Activated naive CD4-positive, alpha-beta T cell treated with anti-CD3 and anti-CD28 coated beads for 36 hours (primary cell): ENCODE measurements around the gene SLC35B3. TPM values are rescaled to one million over a fixed set of nuclear protein-coding genes. Genes with fewer than 3 reads are reported as not detected.
"Not testable (repeated sequence)": the region's sequence is repeated elsewhere in the genome, so short reads cannot be mapped to it uniquely, and the experiment has no call there.

ENCODE experiments used
- CTCF ChIA-PET: fragments of 350-600 bp; sonication (Branson Sonifier 250); formaldehyde crosslinking; loops from one replicate; lab custom pipeline; 2021; ENCODE audit warnings: antibody characterized with exemption; lab: Charles Lee
- DNase-seq: peaks from one replicate; pipeline ENCODE4 v3.0.0-alpha.2; 2020
- H3K27ac Mint-ChIP-seq: one replicate; pipeline ENCODE4 v1.8.0; 2021; ENCODE audit warnings: mild to moderate bottlenecking, mixed read lengths
- H3K27me3 Mint-ChIP-seq: one replicate; pipeline ENCODE4 v1.8.0; 2021; ENCODE audit warnings: low read depth, mixed read lengths
- H3K36me3 Mint-ChIP-seq: one replicate; pipeline ENCODE4 v1.8.0; 2021; ENCODE audit warnings: low read depth, mixed read lengths
- H3K4me1 Mint-ChIP-seq: one replicate; pipeline ENCODE4 v1.8.0; 2021; ENCODE audit warnings: low read depth, mixed read lengths
- H3K4me3 Mint-ChIP-seq: one replicate; pipeline ENCODE4 v1.8.0; 2021; ENCODE audit warnings: mild to moderate bottlenecking, moderate library complexity, mixed read lengths
- H3K9me3 Mint-ChIP-seq: one replicate; pipeline ENCODE4 v1.8.0; 2021; ENCODE audit warnings: mixed read lengths
- intact Hi-C: fragments of 100-400 bp; cut with micrococcal nuclease; formaldehyde crosslinking; loops from one replicate; pipeline ENCODE4 v1.15.1; 2023
- total RNA-seq, 2 experiments: library from RNA; stranded (reverse); gene quantifications; one replicate each; pipeline ENCODE4 v1.2.3, GENCODE V29; 2021

SLC35B3 gene
- total RNA-seq, 2 experiments from 2014 or later, result 7.7 to 8.0 TPM

DNA sequence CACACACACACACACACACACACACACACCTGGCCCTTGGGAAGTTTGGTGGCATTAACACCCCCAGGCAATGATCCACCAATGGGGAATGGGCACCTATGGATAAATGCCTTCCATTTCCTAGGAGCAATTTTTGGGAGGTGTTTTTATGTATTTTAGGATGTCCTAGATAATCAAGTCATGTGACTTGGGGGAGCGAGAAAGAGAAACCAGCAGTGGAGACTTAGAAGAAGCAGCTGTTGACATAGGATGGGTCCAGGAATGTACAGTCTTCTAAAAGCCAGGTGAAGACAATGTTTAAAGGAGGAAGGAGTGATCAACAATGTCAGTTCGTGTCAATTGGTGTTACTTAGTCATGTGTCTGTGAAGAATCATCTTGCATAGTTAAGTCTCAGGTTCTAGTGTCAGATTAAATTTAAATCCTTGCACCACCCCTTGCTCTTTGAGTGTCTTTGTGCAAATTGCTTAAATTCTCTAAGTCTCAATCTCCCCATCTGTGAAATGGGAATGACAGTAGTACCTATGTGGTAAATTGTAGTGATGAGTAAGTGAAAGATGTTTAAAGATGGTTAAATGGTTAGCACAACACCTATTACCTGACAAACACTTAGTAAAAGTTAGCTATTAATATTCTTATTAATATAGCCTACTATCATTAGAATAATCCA, 4.4 kb upstream of the SLC35B3 start:
- intact Hi-C loops, result loop anchor here (5.0 to 10.0 kb wide), 2 partner anchors 527 to 1125 kb away; partner anchors contain the start of genes SSR1 and TXNDC5
- CTCF ChIA-PET, result no interaction called here
- H3K9me3 Mint-ChIP-seq, result peaks cover 1% of the 10 kb centered on the region
- H3K4me1 Mint-ChIP-seq, result peaks cover 12% of the 10 kb centered on the region
- H3K36me3 Mint-ChIP-seq, result peaks cover 3% of the 10 kb centered on the region
- no peak for DNase-seq
- no peak overlapping the region for H3K27ac Mint-ChIP-seq
- no peaks in the 10 kb centered on the region for H3K27me3 Mint-ChIP-seq
- no peak overlapping the region for H3K4me3 Mint-ChIP-seq

DNA sequence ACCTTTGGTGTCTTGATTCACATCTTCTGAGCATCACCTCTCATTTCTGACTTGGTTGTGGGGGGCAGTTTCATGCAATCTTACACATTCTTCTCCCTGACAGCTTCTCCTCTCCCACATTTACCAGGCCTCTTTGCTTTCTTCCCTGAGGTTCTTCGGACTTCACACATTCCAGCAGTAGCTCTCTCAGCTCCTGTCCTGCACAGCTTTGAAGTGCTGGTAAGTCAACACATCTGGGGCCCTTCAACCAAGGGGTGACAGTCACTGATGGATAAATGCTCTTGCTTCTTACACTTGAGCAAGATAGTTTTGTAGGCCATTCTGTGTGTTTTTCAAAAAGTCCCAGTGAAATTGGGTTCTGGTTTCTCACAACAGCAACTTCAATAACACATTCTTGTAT, 2.5 kb upstream of the SLC35B3 start:
- intact Hi-C loops, result loop anchor here (5.0 to 10.0 kb wide), 2 partner anchors 526 to 1123 kb away; partner anchors contain the start of genes SSR1 and TXNDC5
- CTCF ChIA-PET, result interaction anchor here (1.0 kb wide), 1 partner anchor 714 kb away, joined by 3 read pairs; no protein-coding TSS in a partner anchor
- no peak overlapping the region for H3K27ac Mint-ChIP-seq
- no peak overlapping the region for H3K4me3 Mint-ChIP-seq
- peaks cover 26% of the 10 kb centered on the region for H3K4me1 Mint-ChIP-seq
- no peaks in the 10 kb centered on the region for H3K27me3 Mint-ChIP-seq
- peaks cover 3% of the 10 kb centered on the region for H3K36me3 Mint-ChIP-seq
- DNase-seq, result no peak
- H3K9me3 Mint-ChIP-seq, result no peaks in the 10 kb centered on the region

DNA sequence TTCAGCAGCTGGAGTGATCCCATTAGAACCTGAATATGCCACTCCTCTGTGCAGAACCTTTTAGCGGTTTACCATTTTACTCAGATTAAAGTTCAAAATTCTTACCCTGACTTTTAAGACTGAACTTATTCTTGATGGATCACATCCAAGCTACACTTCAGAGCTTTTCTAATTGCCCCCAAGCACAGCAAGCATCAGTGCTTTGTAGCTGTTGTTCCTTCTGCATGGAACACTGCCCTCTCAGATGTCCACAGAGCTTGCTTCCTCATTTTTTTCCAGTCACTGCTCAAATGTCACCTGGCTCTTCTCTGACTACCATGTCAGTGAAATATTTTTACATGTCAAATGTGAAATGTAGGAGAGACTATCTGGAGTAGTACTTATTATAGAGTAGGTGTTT, 1.6 kb upstream of the SLC35B3 start:
- no peaks in the 10 kb centered on the region for H3K27me3 Mint-ChIP-seq
- CTCF ChIA-PET, result interaction anchor here (1.0 kb wide), 1 partner anchor 713 kb away, joined by 3 read pairs; no protein-coding TSS in a partner anchor
- intact Hi-C loops, result loop anchor here (5.0 to 10.0 kb wide), 2 partner anchors 525 to 1122 kb away; partner anchors contain the start of genes SSR1 and TXNDC5
- H3K9me3 Mint-ChIP-seq, result no peaks in the 10 kb centered on the region
- H3K4me1 Mint-ChIP-seq, result peaks cover 31% of the 10 kb centered on the region
- peaks cover 6% of the 10 kb centered on the region for H3K36me3 Mint-ChIP-seq
- H3K4me3 Mint-ChIP-seq, result no peak overlapping the region
- no peak overlapping the region for H3K27ac Mint-ChIP-seq
- no peak for DNase-seq

DNA sequence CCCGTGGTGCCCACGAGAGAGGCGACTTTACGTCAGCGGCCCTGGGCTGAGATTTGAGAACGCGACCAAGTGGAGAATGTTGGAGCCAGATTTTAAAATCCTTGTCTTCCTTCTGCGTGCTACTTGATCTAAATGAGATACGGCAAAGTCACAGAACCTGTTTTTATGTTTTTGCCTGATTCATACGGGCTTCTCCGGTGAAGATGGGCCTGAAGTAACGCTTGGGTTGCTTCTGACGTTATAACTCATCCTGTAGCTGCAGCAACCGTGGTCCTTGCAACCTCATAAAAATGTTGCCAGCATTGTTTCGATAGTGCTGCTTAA, 462 bp upstream of the SLC35B3 start:
- DNase-seq, result peak; percentile 8
- Mint-ChIP-seq H3K27ac (peak overlapping the region; percentile 94), H3K9me3 (no peaks in the 10 kb centered on the region), H3K27me3 (no peaks in the 10 kb centered on the region), H3K4me1 (peaks cover 32% of the 10 kb centered on the region), H3K36me3 (peaks cover 16% of the 10 kb centered on the region), H3K4me3 (peak overlapping the region; percentile 89)
- intact Hi-C loops, result loop anchor here (1.0 to 10.0 kb wide), 7 partner anchors 334 to 1968 kb away; partner anchors contain the start of genes BLOC1S5, CAGE1, EEF1E1 and RIOK1
- CTCF ChIA-PET, result no interaction called here

DNA sequence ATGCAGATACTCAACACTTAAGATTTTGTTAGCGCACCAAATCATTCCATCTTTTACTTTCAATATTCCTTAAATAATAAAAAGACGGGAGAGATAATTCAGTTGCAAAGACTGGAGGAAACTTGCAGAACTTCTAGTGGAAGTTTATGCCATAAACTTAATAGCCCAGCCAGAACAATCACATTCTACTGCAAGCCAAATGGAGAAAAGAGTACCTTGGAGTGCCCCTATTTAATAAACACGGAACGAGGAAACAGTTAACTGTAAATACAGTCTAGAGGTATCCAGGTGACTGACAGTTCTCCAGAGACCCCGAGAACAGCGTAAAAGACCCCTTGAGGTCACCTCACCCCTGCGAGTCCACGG, 635 bp downstream of the SLC35B3 start:
- Mint-ChIP-seq H3K9me3 (no peaks in the 10 kb centered on the region), H3K4me1 (peaks cover 32% of the 10 kb centered on the region), H3K27me3 (no peaks in the 10 kb centered on the region), H3K36me3 (peaks cover 19% of the 10 kb centered on the region), H3K4me3 (peak overlapping the region; percentile 89), H3K27ac (peak overlapping the region; percentile 94)
- no peak for DNase-seq
- intact Hi-C loops, result loop anchor here (1.0 to 10.0 kb wide), 7 partner anchors 332 to 1970 kb away; partner anchors contain the start of genes BLOC1S5, CAGE1, EEF1E1 and RIOK1
- CTCF ChIA-PET, result no interaction called here

DNA sequence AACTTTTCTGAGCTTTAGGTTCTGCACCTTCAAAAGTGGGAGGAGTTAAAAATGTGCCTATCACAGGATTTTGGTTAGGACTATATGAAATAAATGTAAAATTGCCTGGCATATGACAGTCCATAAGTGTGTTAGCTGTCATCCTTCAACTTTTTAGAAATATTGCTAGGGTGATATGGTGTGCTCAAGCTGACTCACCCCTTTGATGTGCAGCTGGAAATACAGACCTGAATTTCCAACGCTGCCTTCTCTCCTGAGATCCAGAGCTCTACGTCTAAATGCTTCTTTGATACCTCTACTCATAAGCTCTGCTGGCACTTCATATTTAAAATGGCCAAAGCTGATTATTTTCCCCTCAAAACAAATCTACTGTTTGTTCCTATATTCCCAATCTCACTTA, 2.7 kb downstream of the SLC35B3 start:
- Mint-ChIP-seq H3K9me3 (no peaks in the 10 kb centered on the region), H3K27ac (peak overlapping the region; percentile 26), H3K4me1 (peaks cover 32% of the 10 kb centered on the region), H3K27me3 (no peaks in the 10 kb centered on the region), H3K4me3 (no peak overlapping the region), H3K36me3 (peaks cover 23% of the 10 kb centered on the region)
- CTCF ChIA-PET, result interaction anchor here (0.6 to 1.2 kb wide), 2 partner anchors 12 to 270 kb away, joined by 3 to 4 read pairs; no protein-coding TSS in a partner anchor
- no peak for DNase-seq
- intact Hi-C loops, result loop anchor here (10.0 kb wide), 1 partner anchor 1118 kb away; the partner anchor contains the start of gene SSR1

DNA sequence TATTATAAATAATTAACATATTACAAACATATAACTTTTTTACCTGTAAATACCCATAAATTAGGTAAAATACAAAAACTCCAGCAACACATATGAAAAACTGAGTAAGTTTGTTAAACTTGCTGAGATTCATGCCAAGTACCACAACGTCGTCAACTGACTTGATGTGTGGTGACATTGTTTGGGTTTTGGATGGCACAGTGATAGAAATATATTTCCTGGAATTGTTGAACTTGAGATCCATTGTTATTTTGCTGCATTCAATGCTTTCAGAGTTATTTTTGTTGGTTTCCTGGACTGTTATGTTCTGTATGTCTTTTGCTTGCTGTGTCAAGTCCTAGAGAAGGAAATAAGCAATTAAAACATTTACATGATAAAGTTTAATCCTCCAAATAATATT, 5.5 kb downstream of the SLC35B3 start:
- no peaks in the 10 kb centered on the region for H3K9me3 Mint-ChIP-seq
- DNase-seq, result no peak
- no peak overlapping the region for H3K27ac Mint-ChIP-seq
- no peaks in the 10 kb centered on the region for H3K27me3 Mint-ChIP-seq
- no peak overlapping the region for H3K4me3 Mint-ChIP-seq
- CTCF ChIA-PET, result no interaction called here
- H3K4me1 Mint-ChIP-seq, result peaks cover 21% of the 10 kb centered on the region
- H3K36me3 Mint-ChIP-seq, result peaks cover 40% of the 10 kb centered on the region
- intact Hi-C loops, result loop anchor here (10.0 kb wide), 1 partner anchor 1115 kb away; the partner anchor contains the start of gene SSR1

DNA sequence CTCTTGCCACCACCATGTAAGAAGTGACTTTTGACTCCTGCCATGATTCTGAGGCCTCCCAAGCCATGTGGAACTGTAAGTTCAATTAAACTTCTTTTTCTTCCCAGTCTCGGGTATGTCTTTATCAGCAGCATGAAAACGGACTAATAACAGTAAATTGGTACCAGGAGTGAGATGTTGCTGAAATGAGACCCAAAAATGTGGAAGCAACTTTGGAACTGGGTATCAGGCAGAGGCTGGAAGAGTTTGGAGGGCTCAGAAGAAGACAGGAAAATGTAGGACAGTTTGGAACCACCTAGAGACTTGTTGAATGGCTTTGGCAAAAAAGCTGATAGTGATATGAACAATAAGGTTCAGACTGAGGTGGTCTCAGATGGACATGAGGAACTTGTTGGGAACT, 8.8 kb downstream of the SLC35B3 start:
- peaks cover 38% of the 10 kb centered on the region for H3K36me3 Mint-ChIP-seq
- DNase-seq, H3K4me1 Mint-ChIP-seq, H3K4me3 Mint-ChIP-seq, intact Hi-C loops, CTCF ChIA-PET, H3K27me3 Mint-ChIP-seq, H3K27ac Mint-ChIP-seq, H3K9me3 Mint-ChIP-seq: not testable (repeated sequence)

DNA sequence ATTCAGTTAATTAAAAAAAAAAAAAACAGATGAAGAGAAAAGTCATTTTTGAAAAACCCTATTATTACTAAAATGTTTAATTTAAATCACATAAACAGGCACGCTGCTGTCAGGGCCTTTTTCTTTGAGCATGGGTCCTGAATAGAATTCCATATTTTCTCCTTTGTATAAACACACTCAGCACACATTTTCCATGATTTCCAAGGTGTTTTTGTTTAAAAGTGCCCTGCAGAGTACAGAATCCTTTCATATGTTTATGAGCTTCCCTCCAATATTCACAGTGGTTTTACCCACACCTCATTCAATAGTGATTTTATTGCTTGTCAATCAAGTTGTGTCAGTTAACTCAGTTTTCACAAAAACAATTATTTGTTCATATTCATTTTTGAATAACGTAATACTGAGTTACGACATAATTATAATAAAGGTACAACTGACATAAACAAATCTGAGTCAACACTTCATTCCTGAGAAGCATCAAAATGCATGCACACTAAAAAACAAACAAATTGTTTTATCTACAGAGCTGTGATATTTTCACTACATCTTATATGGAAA, 15.2 kb downstream of the SLC35B3 start:
- CTCF ChIA-PET, result interaction anchor here (0.8 to 1.1 kb wide), 2 partner anchors 13 to 17 kb away, joined by 3 to 4 read pairs; no protein-coding TSS in a partner anchor
- Mint-ChIP-seq H3K27me3 (no peaks in the 10 kb centered on the region), H3K36me3 (peaks cover 34% of the 10 kb centered on the region)

DNA sequence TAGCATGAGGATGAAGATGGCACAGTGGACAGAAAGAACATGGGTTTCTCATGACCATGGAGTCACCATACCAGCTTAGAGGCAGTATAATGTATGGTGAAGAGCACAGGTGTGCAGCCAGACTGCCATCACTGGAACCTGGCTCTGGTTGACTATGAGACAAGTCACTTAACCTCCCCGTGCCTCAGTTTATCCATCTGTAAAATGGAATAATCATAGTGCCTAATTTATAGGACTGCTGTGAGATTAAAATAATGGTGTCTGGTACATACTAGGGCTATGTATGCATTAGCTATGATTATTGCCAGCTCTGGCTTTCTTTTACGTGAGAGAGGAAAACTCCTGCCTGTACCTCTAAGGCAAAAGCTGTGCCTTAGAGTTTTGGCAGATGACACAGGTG, 19.4 kb downstream of the SLC35B3 start:
- no peak overlapping the region for H3K27ac Mint-ChIP-seq
- no peaks in the 10 kb centered on the region for H3K9me3 Mint-ChIP-seq
- intact Hi-C loops, result no loop called here
- H3K36me3 Mint-ChIP-seq, result peaks cover 40% of the 10 kb centered on the region
- no peaks in the 10 kb centered on the region for H3K27me3 Mint-ChIP-seq
- H3K4me1 Mint-ChIP-seq, result no peaks in the 10 kb centered on the region
- CTCF ChIA-PET, result no interaction called here
- no peak for DNase-seq
- no peak overlapping the region for H3K4me3 Mint-ChIP-seq

More for the DNA sequence above, 15.2 kb downstream of the SLC35B3 start:
- Mint-ChIP-seq H3K4me1 (no peaks in the 10 kb centered on the region), H3K27ac (no peak overlapping the region), H3K9me3 (no peaks in the 10 kb centered on the region), H3K4me3 (no peak overlapping the region)
- DNase-seq, result no peak
- intact Hi-C loops, result no loop called here

DNA sequence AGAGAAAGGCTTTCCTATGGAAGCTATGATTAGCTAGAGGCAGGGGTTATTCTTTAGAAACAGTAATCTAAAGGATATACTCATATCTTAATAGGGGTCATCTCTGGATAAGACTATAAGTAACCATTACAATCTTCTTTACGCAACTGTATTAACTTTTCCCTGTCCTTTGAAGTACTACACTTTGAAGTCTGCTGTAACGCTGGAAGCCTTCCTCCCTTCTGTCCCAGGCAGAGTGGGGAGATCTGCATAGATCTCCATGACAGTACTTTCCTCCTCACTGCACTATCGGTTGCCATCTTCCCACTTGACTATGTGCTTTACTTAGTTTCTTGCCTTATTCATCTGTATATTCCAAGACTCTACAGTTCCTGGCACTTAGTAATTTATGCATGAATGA, 20.1 kb downstream of the SLC35B3 start:
- intact Hi-C loops, result no loop called here
- CTCF ChIA-PET, result no interaction called here
- Mint-ChIP-seq H3K27ac (no peak overlapping the region), H3K36me3 (peaks cover 42% of the 10 kb centered on the region), H3K27me3 (no peaks in the 10 kb centered on the region), H3K9me3 (no peaks in the 10 kb centered on the region), H3K4me3 (no peak overlapping the region), H3K4me1 (no peaks in the 10 kb centered on the region)
- DNase-seq, result no peak

DNA sequence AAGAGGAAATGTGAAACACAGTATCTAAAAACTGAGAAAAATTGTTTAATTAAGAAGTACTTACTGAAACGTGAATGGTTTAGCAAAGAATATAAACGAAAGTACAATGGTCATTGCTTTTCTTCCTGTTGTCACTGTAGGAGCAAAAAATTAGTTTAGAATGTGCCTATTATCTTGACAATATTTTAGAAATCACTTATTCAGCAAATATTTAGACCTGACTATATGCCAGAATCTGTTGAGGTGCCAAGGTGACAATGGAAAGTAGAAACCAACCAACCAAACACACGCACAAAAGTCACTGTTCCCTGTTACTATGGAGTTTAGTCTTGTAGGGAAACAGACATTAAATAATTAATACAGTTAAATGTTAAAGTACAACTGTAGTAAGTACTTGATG, 20.5 kb downstream of the SLC35B3 start:
- H3K36me3 Mint-ChIP-seq, result peaks cover 43% of the 10 kb centered on the region
- intact Hi-C loops, result no loop called here
- no peak overlapping the region for H3K27ac Mint-ChIP-seq
- no peaks in the 10 kb centered on the region for H3K27me3 Mint-ChIP-seq
- CTCF ChIA-PET, result no interaction called here
- no peaks in the 10 kb centered on the region for H3K4me1 Mint-ChIP-seq
- H3K4me3 Mint-ChIP-seq, result no peak overlapping the region
- no peaks in the 10 kb centered on the region for H3K9me3 Mint-ChIP-seq
- DNase-seq, result no peak
